IMR-90 (cell line): ENCODE results near the gene WFDC5. TPM values are rescaled to one million over a fixed set of nuclear protein-coding genes. Genes with fewer than 3 reads are reported as not detected.

Source experiments
- ATAC-seq: fragments of 200-7000 bp; cut with Tn5 transposase; 2 replicates; pipeline ENCODE4 v1.9.1; 2020; ENCODE audit warnings: low read depth, mild to moderate bottlenecking, moderate library complexity
- BruUV-seq: library from RNA; stranded (reverse); fragments of 400-500 nt; replicated peaks from 2 replicates; lab custom pipeline; 2021; lab: Mats Ljungman, UMichigan
- CTCF ChIA-PET: fragments of 300-600 bp; formaldehyde crosslinking; extraction: SDS; loops from one replicate; lab custom pipeline; 2021; ENCODE audit warnings: antibody characterized with exemption; lab: Yijun Ruan, JAX
- POLR2A ChIA-PET: fragments of 300-600 bp; sonication (Branson Sonifier 250); formaldehyde crosslinking; loops from one replicate; lab custom pipeline; 2022; ENCODE audit warnings: antibody characterized with exemption; ENCODE audit not compliant: unreplicated experiment; lab: Charles Lee
- DNase-seq: peaks from one replicate; pipeline ENCODE4 v3.0.0; 2013
- H2AFZ ChIP-seq: replicated peaks from 2 replicates; pipeline ENCODE3; 2013; ENCODE audit warnings: low read length, mild to moderate bottlenecking; ENCODE audit not compliant: poor library complexity
- H2AK5ac ChIP-seq: 2 replicates; pipeline ENCODE4 v1.6.1; 2013; ENCODE audit warnings: low read depth, low read length, inconsistent platforms
- H2AK9ac ChIP-seq: replicated peaks from 2 replicates; pipeline ENCODE3; 2013; ENCODE audit warnings: mild to moderate bottlenecking, low read depth, low read length, moderate library complexity; ENCODE audit not compliant: poor library complexity
- H2BK120ac ChIP-seq: 2 replicates; pipeline ENCODE4 v1.6.1; 2013; ENCODE audit warnings: low read depth, low read length, inconsistent platforms
- H2BK15ac ChIP-seq: 3 replicates; pipeline ENCODE4 v1.6.1; 2013; ENCODE audit warnings: low read depth, low read length, inconsistent platforms
- H2BK20ac ChIP-seq: 2 replicates; pipeline ENCODE4 v1.6.1; 2013; ENCODE audit warnings: low read depth, mild to moderate bottlenecking, inconsistent platforms, low read length, moderate library complexity
- H2BK5ac ChIP-seq: 2 replicates; pipeline ENCODE4 v1.6.1; 2013; ENCODE audit warnings: mild to moderate bottlenecking, low read depth, low read length, inconsistent platforms; ENCODE audit not compliant: poor library complexity, severe bottlenecking
- H3K14ac ChIP-seq: replicated peaks from 2 replicates; pipeline ENCODE4 v1.6.1; 2013; ENCODE audit warnings: low read depth, low read length, inconsistent platforms
- H3K18ac ChIP-seq: 2 replicates; pipeline ENCODE4 v1.6.1; 2013; ENCODE audit warnings: low read depth, low read length, control low read depth
- H3K23ac ChIP-seq: 2 replicates; pipeline ENCODE4 v1.6.1; 2013; ENCODE audit warnings: low read depth, low read length, inconsistent platforms
- H3K27ac ChIP-seq: 2 replicates; pipeline ENCODE4 v1.5.1; 2013; ENCODE audit warnings: mild to moderate bottlenecking, control low read depth, low read length; ENCODE audit not compliant: insufficient read depth
- H3K27me3 ChIP-seq: 2 replicates; pipeline ENCODE4 v1.6.1; 2013; ENCODE audit warnings: low read length; ENCODE audit not compliant: control insufficient read depth, insufficient read depth
- H3K36me3 ChIP-seq: 2 replicates; pipeline ENCODE4 v1.6.1; 2013; ENCODE audit warnings: low read length, mixed read lengths; ENCODE audit not compliant: control insufficient read depth, insufficient read depth
- H3K4ac ChIP-seq: 2 replicates; pipeline ENCODE4 v1.6.1; 2013; ENCODE audit warnings: low read depth, low read length, inconsistent platforms
- H3K4me1 ChIP-seq: 2 replicates; pipeline ENCODE4 v1.6.1; 2013; ENCODE audit warnings: low read length, mixed read lengths; ENCODE audit not compliant: control insufficient read depth, insufficient read depth
- H3K4me2 ChIP-seq: 2 replicates; pipeline ENCODE4 v1.6.1; 2013; ENCODE audit warnings: low read depth, mild to moderate bottlenecking, control low read depth, low read length, moderate library complexity
- H3K4me3 ChIP-seq: 2 replicates; pipeline ENCODE4 v1.5.1; 2013; ENCODE audit warnings: low read depth, mild to moderate bottlenecking, control low read depth, low read length, moderate library complexity; ENCODE audit not compliant: insufficient read depth
- H3K56ac ChIP-seq: 2 replicates; pipeline ENCODE4 v1.6.1; 2013; ENCODE audit warnings: low read length, inconsistent platforms; ENCODE audit not compliant: insufficient read depth; ENCODE audit errors: extremely low read depth
- H3K79me1 ChIP-seq, 2 experiments: 2 replicates each; pipeline ENCODE4 v1.6.1; 2013; ENCODE audit warnings: low read length in 2 of 2, inconsistent platforms in 1 of 2, low read depth in 1 of 2
- H3K9ac ChIP-seq: 2 replicates; pipeline ENCODE4 v1.6.1; 2013; ENCODE audit warnings: low read depth, low read length, control low read depth
- H3K9me1 ChIP-seq: 2 replicates; pipeline ENCODE4 v1.6.1; 2013; ENCODE audit warnings: low read length, inconsistent platforms; ENCODE audit not compliant: insufficient read depth
- H3K9me3 ChIP-seq: 2 replicates; pipeline ENCODE4 v1.6.1; 2013; ENCODE audit warnings: low read length; ENCODE audit not compliant: control insufficient read depth, insufficient read depth
- H4K20me1 ChIP-seq: 2 replicates; pipeline ENCODE4 v1.6.1; 2013; ENCODE audit warnings: low read length, inconsistent platforms; ENCODE audit not compliant: insufficient read depth
- H4K5ac ChIP-seq: 2 replicates; pipeline ENCODE4 v1.6.1; 2013; ENCODE audit warnings: mild to moderate bottlenecking, low read depth, low read length, control low read depth
- H4K8ac ChIP-seq, 2 experiments: 2 replicates each; pipeline ENCODE4 v1.6.1; 2013; ENCODE audit warnings: low read depth in 2 of 2, low read length in 2 of 2, control low read depth in 1 of 2, inconsistent platforms in 1 of 2
- H4K91ac ChIP-seq: 2 replicates; pipeline ENCODE4 v1.6.1; 2013; ENCODE audit warnings: low read depth, low read length, inconsistent platforms; ENCODE audit not compliant: insufficient read depth
- FOS ChIP-seq: fragments of 150-350 bp; IDR thresholded peaks from 2 replicates; pipeline ENCODE4 v1.6.1; 2016; ENCODE audit warnings: low read depth, low read length
- WGBS, 2 experiments: methylation state at CpG; one replicate each; pipeline versions ENCODE4 v1.1.5 to v1.1.7; 2013; ENCODE audit warnings: missing lambda C conversion rate in 2 of 2; ENCODE audit not compliant: insufficient read length in 1 of 2; ENCODE audit errors: extremely low coverage in 2 of 2; 5-methylcytosine and 5-hydroxymethylcytosine counted together
- dilution Hi-C: fragments of 300-500 bp; cut with HindIII; formaldehyde crosslinking; loops from one replicate; pipeline ENCODE4 v1.14.3; 2018; ENCODE audit warnings: low sequenced_read_pairs; ENCODE audit not compliant: unreplicated experiment
- in situ Hi-C: fragments of 300-500 bp; cut with MboI; formaldehyde crosslinking; loops from 3 replicates; pipeline ENCODE4 v1.14.3; 2019; ENCODE audit warnings: low sequenced_read_pairs, inconsistent platforms, mixed read lengths
- intact Hi-C: fragments of 100-400 bp; cut with micrococcal nuclease; formaldehyde crosslinking; loops from 2 replicates; pipeline ENCODE4 v1.10.0; 2022
- polyA plus RNA-seq, 3 experiments: library from polyadenylated mRNA; depleted of rRNA; stranded (reverse); fragments of >200 nt; gene quantifications; 2 replicates each; pipeline ENCODE4 v1.2.3, GENCODE V29; 2012; ENCODE audit warnings: low replicate concordance in 1 of 3
- total RNA-seq: library from RNA; depleted of rRNA; stranded (reverse); fragments of >200 nt; gene quantifications from 2 replicates; pipeline ENCODE4 v1.2.3, GENCODE V29; 2012
- TF ChIP-seq, protein P1 (sequence below): fragments of 150-350 bp; IDR thresholded peaks from 2 replicates; pipeline ENCODE4 v1.6.1; 2016; ENCODE audit warnings: low read depth, mild to moderate bottlenecking, low read length, moderate library complexity, borderline replicate concordance

Gene WFDC5
- total and polyA plus RNA-seq, 2 of the 4 experiments (the other 2 are of a cell fraction) = not detected

DNA sequence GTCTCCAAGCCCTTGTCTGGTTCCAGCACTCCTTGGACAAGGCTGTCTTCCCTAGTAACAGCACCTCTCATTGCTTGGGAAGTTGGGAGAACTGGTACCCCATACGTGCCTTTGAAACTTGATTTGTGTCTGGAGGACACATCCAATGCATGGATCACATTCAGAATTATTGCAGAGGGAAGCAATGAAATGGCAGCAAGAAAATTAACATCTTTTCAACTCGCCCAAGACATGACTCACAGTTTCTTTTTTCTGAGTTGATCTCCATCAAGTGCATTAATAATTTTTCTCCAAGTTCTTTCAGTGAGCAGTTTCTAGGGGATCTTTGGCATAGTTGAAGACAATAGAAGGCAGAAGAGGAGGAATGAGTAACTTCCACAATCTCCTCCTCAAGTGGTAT is 37.4 kb upstream of the WFDC5 start:
- WGBS, 2 experiments = no CpG with 5 or more reads among the region's 2 CpGs
- in situ Hi-C loops = no loop called here
- Histone ChIP-seq H2BK5ac (no peak overlapping the region), H4K20me1 (no peaks in the 10 kb centered on the region), H3K14ac (no peak overlapping the region), H3K4me2 (no peak overlapping the region), H2BK120ac (no peak overlapping the region), H3K23ac (no peak overlapping the region), H4K5ac (no peak overlapping the region), H3K9me3 (no peaks in the 10 kb centered on the region), H3K18ac (no peak overlapping the region), H2BK15ac (no peak overlapping the region), H3K4ac (no peak overlapping the region), H4K91ac (no peak overlapping the region), H3K9ac (no peak overlapping the region), H3K27me3 (peaks cover 7% of the 10 kb centered on the region), H3K4me3 (no peak overlapping the region), H3K56ac (no peak overlapping the region), H2AK5ac (no peak overlapping the region), H2BK20ac (no peak overlapping the region), H3K79me1 (no peaks in the 10 kb centered on the region), H3K4me1 (no peaks in the 10 kb centered on the region), H3K36me3 (no peaks in the 10 kb centered on the region), H4K8ac (no peak overlapping the region), H3K27ac (no peak overlapping the region), H3K9me1 (no peaks in the 10 kb centered on the region), H2AK9ac (no peak overlapping the region), H2AFZ (no peak overlapping the region)
- TF ChIP-seq FOS = no peak
- TF ChIP-seq, protein P1, sequence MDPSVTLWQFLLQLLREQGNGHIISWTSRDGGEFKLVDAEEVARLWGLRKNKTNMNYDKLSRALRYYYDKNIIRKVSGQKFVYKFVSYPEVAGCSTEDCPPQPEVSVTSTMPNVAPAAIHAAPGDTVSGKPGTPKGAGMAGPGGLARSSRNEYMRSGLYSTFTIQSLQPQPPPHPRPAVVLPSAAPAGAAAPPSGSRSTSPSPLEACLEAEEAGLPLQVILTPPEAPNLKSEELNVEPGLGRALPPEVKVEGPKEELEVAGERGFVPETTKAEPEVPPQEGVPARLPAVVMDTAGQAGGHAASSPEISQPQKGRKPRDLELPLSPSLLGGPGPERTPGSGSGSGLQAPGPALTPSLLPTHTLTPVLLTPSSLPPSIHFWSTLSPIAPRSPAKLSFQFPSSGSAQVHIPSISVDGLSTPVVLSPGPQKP = no peak
- intact Hi-C loops = no loop called here
- dilution Hi-C loops = no loop called here
- CTCF ChIA-PET = no interaction called here
- POLR2A ChIA-PET = no interaction called here
- ATAC-seq (no peak), DNase-seq (no peak)
- BruUV-seq = no TSS peak
